GM18873 (cell line): ENCODE results near the gene SPTBN1.

ENCODE experiments used
- ATAC-seq: cut with Tn5 transposase; IDR thresholded peaks from one replicate; pipeline ENCODE4 v1.9.1; 2021; ENCODE audit warnings: mild to moderate bottlenecking, moderate library complexity, moderate number of reproducible peaks; ENCODE audit not compliant: unreplicated experiment, low FRiP score

The SPTBN1 gene

DNA sequence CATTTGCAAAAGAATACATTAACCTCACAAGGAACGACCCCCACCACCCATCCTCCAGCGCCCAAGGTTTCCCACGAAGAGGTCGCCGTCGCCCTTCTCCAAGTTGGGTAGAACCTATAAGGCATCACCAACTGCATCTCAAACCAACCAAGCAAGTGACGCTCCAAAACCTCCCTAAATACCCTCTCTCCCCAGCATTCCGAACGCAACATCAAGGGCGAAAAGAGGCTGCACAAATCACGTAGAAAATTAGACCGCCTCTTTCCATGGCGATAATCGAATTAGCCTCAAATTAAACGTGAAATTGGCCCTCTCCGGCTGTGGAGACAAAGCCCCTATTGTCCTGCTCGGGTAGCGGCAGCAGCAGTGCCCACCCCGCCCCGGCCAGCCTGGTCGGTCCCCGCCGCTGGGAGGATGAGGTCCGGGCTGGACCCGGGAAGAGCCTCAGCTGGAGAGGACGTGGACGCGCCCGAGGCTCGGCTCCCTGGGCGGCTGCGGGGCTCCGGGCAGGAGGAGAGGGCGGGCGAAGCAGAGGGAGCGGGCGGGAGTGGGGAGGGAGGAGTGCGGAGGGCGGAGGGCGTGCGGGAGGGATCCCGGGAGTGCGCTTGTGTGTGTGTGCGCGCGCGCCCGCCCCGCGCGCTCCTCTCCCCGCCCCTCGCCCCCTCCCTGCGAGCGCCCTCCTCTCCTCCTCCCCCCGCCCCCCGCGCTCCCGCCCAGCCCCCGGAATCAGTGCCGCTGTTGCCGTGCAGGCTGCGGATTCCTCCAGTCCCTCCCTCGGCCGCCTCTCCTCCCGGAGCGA is at the start of gene SPTBN1:
Gene SPTBN1 (plus strand): TSS at position 765 of the 799 bp plus-strand sequence. CDS start 70,092 bp downstream, outside the sequence.
- no peak for ATAC-seq

DNA sequence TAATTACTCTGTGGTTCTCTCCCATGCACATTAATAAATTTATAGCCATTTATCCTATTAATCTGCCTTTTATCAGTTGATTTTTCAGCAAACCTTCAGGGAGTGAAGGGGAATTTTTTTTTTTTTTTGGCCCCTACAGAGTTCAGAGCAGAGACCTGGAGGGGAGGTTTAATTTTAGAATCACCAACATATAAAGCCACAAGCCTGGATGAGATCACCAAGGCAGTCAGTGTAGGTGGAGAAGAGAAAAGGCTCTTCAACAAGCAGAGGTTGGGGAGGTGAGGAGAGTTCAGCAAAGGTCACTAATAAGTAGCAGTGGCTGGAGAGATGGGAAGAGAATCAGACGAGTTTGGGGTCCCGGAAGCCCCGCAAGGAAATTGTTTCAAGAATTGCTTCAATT is 48.4 kb upstream of the SPTBN1 start:
- ATAC-seq = no peak

DNA sequence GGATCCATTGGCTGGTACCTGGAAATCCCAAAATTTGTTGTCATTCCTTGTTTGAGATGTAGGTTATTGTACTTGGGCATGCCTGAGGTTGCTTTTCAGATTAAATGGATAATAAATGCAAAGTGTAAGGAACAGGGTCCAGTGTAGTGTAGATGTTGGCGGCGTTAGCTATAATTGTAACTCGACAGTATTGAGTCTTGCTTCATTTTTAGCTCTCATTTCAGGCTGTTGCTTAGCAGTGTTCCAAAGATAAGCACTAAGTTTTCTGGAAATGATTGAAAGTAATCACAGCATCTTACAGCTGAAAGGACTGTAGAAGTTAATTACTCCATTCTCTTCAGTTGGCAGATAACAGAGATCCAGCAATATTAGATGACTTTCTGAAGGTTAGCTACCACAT is 47.8 kb upstream of the SPTBN1 start:
- ATAC-seq = no peak

DNA sequence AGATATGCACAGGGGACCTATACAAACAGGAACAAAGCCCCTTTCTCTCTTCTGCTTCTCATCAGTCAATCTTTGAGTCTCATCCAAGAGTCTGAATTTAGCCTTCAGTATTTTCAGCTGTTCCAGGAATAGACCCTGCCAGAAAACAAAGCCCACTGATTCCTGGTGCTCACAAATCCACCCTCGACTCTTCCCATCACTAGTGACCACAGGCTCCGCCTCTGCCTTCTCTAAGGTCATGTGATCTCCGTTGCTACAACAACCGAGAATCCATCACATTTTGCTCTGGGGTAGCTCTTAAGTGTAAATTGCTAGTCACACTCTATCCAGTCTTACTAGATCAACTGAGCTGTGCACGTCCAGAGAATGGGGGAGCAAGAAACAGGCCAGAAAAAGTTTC is 46.4 kb upstream of the SPTBN1 start:
- ATAC-seq = no peak

DNA sequence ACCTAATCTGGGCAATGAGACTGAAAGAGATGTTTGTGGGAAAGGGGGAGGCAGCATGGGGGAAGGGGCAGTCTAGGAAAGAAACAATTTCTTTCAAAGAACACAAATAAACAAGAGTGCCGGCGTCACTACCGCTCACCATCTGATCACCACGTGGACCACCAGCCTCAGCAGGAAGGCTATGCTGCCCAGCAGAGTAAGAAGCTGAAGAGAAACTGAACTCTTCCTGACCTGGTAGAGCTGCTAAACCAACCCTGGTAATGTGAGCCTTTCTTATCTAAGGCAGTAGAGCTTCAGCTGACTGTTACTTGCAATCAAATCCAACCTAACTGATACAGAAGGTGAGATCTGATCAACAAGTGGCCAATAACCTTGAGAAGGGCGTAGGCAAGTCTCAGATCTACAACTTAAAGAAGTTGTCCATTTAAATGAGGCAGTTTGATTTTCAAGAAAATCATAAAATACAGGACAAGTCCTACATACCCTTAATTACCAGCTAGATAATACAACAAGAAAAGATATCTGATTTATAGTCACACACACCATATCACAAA is 44.2 kb upstream of the SPTBN1 start:
- no peak for ATAC-seq

DNA sequence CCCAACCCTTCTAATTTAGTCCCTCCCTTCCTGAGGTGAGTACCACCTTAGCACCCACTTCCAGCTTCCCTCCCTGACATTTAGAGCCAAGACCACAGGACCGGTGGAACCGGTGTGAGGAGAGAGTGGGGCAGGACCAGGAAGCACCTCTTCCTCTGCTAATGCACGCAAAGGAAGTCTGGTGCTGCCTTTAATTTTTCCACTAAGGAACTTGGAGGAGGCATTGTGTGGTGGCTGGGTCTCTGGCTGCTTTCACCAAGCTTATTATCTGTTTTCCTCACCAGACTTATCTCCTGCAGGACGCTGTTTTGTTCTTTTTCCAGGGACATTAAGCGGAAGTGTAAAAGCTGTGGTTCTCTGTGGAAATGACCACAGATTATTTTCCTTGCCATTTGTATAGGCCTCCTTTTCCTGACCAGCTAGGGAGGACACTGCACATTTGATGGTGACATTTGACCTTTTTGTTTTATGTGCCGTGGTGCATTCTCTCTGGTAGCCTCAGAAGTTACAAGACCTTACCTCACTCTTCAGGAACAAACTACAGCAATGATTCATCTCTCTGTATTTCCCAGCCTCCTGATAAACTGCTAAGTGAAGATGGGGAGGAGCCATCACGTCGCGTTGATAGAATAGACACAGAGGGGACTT is 39.8 kb upstream of the SPTBN1 start:
- ATAC-seq = no peak

DNA sequence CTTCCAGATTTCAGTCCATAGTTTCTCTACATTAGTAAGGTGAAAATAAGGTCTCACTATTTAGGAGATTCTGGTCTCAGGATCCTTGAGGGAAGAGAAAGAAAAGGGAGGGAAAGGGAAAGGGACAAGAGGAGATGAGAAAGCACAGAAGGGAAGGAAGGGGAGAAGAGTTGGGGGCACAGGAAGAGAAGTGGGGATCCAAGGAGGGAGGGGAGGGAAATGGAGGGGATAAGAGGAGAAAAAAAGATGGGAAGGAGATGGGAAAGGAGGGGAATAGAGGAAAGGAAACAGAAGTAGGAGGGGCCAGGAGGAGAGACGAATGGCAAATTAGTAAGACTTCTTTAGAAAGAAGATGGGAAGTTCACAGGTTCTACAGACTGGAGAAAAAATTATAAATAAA is 39.2 kb upstream of the SPTBN1 start:
- no peak for ATAC-seq

DNA sequence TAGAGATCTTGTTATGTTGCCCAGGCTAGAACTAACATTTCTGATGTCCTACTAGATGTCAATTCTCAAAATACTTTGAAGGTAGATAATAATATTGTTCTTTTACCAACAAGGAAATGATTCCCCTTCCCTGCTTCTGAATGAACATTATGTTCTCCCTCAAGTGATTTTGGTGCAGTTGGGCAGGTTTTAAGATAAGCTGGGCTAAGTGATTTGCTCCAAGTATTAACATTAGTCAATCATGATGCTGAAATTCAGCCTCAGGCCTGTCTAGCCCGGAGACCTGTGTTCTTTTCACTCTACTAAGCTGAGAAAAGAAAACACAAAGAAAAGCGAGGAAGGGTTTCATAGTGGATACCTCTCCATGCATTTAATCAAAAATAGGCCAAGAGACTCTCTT is 38.5 kb upstream of the SPTBN1 start:
- no peak for ATAC-seq

DNA sequence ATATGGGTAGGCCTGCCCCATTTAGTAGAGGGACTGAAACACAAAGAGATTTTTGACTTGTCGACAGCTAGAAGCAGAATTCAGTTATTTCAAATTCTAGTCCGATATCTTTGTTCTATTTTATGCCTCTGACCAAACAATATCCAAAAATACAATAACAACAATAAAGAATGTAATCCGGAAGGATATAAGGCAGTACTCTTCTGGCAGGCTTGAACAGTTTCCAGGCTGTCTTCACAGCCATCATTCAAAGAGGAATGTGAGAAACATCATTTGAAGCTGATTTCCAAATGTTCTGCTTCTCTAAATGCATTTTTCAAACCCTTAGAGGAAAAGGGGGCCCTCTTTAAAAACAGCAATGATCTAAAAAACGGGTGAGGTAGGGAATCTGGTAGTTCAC is 36.7 kb upstream of the SPTBN1 start:
- no peak for ATAC-seq

DNA sequence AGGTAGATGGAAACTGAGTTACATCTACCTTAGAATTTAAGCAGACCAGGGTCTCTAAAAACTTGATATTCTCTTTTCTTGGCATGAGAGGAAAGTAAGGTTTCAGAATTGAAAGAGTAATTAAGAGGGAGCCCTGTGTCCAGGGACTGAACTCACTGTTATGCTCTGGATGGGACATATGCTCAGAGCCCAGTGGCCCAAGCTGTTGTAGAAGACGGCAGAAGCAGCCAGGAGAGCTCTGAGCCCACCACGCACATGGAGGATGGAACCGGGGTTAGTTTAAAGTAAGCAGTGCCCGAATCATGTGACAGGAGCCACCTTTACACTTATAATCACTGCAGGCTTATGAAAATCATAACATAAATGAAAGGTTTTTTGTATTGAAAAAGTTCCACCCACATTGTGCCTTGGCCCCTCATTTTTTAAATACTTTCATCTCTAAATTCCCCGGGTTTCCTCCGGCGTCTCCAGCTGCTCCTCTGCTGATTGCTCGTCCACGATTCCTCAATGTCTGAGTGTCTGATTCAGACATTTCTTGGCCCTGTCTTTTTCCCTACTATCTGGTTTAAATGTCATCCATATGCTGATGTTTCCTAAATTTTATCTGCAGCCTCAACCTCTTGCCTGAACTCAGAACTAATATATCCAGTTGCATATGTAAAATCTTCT is 36.1 kb upstream of the SPTBN1 start:
- ATAC-seq = no peak

DNA sequence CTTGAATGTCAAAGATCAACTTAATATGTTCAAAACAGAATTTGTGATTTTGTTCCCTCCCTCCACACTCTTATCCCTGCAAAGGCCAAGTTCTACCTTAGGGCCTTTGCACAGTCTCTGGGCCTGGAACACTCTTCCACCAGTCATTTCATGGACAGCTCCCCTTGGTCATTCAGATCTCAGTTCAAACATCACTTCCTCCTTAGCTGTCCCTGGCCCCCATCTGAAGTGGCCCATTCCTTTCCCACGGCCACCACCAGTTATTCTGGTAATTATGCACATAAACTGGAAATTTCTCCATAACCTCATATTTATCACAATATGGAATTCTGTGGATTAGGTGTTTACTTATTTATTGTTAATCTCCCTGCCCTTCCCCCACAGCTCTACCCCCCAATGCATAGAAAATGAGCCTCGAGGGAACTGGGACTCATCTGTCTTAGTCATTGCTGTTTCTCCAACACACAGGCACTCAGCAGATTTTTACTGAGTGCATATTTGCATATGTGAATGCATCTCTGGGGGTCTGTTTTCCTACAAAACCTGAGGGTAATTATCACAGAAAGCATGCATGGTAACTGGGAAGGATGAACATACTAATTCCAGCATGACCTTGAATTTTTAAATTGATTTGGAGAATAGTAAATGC is 35.5 kb upstream of the SPTBN1 start:
- ATAC-seq = no peak

DNA sequence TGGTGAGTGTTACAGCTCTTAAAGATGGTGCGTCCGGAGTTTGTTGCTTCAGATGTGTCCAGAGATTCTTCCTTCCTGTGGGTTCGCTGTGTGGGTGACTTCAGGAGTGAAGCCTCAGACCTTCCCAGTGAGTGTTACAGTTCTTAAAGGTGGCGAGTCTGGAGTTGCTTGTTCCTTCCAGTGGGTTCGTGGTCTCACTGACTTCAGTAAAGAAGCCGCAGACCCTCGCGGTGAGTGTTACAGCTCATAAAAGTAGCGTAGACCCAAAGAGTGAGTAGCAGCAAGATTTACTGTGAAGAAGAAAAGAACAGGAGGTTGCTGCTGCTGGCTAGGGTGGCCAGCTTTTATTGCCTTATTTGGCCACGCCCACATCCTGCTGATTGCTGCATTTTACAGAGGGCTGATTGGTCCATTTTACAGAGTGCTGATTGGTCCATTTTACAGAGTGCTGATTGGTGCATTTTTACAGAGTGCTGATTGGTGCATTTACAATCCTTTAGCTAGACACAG is 34.0 kb upstream of the SPTBN1 start:
- no peak for ATAC-seq

DNA sequence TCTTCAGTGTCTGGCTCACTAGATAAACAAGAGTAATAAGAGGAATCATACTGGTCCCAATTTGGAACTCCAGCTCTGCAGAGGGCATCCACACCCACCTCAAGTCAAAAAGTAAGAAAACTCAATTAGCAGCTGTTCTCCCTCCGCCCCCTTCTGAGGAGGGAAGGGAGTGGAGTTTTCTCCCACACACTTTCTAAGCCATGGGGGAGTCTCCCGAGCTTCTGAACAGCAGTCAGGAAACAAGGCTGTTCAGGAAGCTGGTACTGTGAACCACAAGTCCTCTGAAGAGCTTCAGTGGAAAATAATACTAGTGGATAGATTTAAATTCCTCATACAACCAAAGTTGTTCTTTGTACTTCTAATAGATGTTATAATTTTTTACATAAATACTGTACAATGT is 32.9 kb upstream of the SPTBN1 start:
- no peak for ATAC-seq

DNA sequence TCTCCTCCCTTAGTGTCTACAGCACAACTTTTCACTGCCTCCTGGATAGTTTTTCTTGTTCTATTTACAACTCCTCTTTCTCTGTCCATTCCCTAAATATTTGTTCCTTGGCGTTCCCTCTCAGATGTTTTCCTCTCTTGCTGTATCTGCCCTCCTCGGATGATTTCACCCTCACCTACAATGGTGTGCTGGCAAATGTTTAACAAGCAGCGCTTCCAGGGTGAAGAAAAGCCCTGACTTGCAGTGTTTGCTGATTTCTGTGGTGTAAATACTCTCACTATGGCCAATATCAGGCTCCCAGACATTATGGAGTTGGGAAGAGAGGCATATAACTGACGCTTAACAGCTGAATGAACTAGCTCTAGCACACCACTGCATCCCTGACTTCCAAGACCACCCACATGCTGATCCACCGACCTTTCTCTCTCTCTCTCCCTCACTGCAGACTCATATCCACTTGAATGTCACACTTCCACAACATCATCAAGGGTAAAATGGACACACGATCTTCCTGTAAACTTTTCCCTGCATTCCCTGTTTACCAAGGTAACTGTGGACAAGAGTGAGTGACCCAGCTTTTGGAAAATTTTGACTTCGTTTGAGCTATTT is 31.5 kb upstream of the SPTBN1 start:
- ATAC-seq = no peak

DNA sequence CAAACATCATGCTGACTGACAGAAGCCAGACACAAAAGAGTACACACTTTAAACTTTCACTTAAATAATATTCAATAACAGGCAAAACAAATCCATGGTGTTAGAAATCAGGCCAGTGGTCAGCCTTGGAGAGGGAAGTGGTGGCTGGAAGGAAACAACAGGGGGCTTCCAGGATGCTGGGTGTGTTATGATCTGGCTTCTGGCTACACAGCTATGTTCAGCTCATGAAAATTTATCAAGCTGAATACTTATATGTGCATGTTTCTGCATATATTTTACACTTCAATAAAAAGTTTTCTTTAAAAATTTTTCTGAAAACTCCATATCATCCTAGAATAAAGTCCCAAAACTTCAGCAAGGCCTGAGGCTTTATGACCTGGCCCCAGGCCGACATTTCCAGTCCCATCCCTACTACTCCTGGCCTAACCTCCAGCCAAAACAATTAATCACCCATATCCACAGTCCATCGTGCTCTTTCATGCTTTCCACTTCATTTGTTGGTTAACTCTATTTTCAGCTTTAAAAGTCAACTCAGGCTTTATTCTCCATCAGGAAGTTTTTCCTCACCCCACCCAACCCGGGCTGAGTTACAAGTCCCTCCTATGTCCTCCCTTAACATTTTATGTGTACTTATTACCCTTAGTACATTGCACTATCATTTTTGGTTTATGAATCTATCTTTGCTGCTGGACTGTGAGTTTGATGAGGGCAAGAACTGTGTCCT is 27.9 kb upstream of the SPTBN1 start:
- no peak for ATAC-seq

DNA sequence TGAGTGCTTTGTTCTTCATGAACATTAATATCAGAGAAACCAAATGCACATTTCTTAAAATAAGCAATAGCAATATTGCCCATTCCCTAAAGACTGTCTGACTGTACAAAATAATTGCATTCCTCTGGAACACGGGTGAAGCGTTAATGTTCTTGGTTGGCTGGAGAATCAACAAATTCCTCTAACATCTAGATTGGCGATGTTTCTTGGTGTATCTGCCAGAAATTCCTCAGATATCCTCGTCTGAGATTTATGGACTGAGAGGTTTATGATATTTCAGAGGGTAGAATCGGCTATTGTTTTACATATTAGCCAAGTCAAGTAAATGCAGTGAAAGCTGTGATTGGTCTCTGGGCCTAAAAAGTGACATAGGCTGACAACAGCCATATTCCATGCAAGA is 27.1 kb upstream of the SPTBN1 start:
- no peak for ATAC-seq

DNA sequence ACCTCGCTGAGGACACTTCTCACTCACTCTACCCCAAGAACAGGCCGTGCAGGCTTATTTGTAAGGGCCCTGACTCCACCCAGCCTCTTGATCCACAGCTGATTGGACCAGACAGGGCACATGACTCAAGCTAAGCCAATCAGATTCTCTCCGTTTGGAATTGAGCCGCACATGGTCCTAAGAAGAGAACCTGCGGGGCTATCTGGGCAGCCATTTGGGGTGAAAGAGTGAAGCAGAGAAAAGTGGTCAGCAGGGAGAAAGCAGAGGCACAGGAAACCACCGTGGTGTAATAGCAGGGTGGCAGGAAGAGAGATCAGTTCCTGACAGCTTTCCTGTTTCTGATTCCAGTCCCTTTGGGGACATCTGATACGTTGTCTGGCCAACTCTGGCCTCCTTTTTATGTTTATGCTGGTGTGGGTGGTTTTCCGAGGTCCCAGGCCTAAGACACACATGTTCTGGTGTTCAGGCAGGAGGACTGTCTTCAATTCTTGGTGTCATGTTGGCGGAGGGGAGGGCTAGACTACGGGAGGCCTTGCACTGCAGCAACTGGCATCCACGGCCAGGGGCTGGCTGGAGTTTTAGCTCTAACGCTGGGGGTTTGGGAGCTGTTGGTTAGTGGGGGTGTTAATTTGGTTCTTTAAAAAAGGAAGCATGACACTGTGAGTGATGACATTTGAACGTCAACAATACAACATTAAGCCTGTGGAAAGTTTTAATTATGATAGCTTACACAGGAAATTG is 26.1 kb upstream of the SPTBN1 start:
- ATAC-seq = no peak

DNA sequence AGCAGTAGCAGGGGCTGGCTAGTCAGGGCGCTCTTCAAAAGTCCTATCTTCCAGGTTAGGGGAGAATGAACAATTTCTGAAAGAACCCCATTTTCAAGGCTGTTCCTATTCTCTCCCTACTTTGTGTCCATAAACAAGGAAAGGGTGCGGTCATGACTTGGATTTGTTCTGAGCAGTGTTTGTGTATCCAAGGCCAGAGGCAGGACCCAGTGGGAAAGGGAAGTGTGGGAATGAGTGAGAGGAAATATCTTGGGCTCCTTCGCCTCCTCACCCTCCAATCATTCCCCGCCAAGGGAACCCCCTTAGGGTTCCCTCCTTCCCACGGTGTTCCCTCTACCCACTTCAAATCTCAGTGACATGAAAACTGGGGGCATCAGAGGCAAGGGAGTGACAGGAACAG is 25.5 kb upstream of the SPTBN1 start:
- no peak for ATAC-seq
